Fibroblast of villous mesenchyme (primary cell): ENCODE results near the gene SNX13. TPM values are rescaled to one million over a fixed set of nuclear protein-coding genes. Genes with fewer than 3 reads are reported as not detected.
"Not testable (repeated sequence)": the region's sequence is repeated elsewhere in the genome, so short reads cannot be mapped to it uniquely, and the experiment has no call there.

Experiments
- DNase-seq: peaks from one replicate; pipeline ENCODE4 v3.0.0-alpha.2; 2010; ENCODE audit warnings: low read depth
- H3K4me3 ChIP-seq: 2 replicates; pipeline ENCODE4 v1.5.1; 2011; ENCODE audit warnings: low read depth, mild to moderate bottlenecking, low read length
- CTCF ChIP-seq: IDR thresholded peaks from 2 replicates; pipeline ENCODE4 v1.5.1; 2012; ENCODE audit warnings: low read depth, mild to moderate bottlenecking, low read length; ENCODE audit not compliant: insufficient read depth
- total RNA-seq: library from RNA; depleted of rRNA; stranded (reverse); fragments of >200 nt; gene quantifications from 2 replicates; pipeline ENCODE4 v1.2.3, GENCODE V29; 2012

SNX13 gene
- total RNA-seq, 1 donor = 51.8 TPM

GRCh38 chr7:17915796-17916195 is 24.5 kb downstream of the SNX13 start:
- peak; percentile 52 for DNase-seq
- TF ChIP-seq CTCF = no peak
- no peak overlapping the region for H3K4me3 ChIP-seq

- no peak for DNase-seq
- no peak for TF ChIP-seq CTCF
- no peak overlapping the region for H3K4me3 ChIP-seq
These were observed 25.1 kb downstream of the SNX13 start for GRCh38 chr7:17915168-17915567.

GRCh38 chr7:17913250-17913649 is 27.0 kb downstream of the SNX13 start:
- no peak for DNase-seq
- no peak for TF ChIP-seq CTCF
- no peak overlapping the region for H3K4me3 ChIP-seq

- no peak for TF ChIP-seq CTCF
- no peak overlapping the region for H3K4me3 ChIP-seq
- DNase-seq = no peak
These were observed 27.6 kb downstream of the SNX13 start for GRCh38 chr7:17912536-17913235.

GRCh38 chr7:17912050-17912449 is 28.2 kb downstream of the SNX13 start:
- H3K4me3 ChIP-seq = no peak overlapping the region
- TF ChIP-seq CTCF = no peak
- no peak for DNase-seq

GRCh38 chr7:17910377-17910776 is 29.9 kb downstream of the SNX13 start:
- H3K4me3 ChIP-seq = no peak overlapping the region
- DNase-seq = no peak
- TF ChIP-seq CTCF = no peak

- not testable (repeated sequence) for H3K4me3 ChIP-seq, DNase-seq
These were observed 31.0 kb downstream of the SNX13 start for GRCh38 chr7:17909310-17909709.
